ENCODE measurements around the gene COL18A1. TPM values are rescaled to one million over a fixed set of nuclear protein-coding genes. Genes with fewer than 3 reads are reported as not detected.

The COL18A1 gene
- total RNA-seq, 1 experiment from 2014 or later: 3.7 TPM

DNA sequence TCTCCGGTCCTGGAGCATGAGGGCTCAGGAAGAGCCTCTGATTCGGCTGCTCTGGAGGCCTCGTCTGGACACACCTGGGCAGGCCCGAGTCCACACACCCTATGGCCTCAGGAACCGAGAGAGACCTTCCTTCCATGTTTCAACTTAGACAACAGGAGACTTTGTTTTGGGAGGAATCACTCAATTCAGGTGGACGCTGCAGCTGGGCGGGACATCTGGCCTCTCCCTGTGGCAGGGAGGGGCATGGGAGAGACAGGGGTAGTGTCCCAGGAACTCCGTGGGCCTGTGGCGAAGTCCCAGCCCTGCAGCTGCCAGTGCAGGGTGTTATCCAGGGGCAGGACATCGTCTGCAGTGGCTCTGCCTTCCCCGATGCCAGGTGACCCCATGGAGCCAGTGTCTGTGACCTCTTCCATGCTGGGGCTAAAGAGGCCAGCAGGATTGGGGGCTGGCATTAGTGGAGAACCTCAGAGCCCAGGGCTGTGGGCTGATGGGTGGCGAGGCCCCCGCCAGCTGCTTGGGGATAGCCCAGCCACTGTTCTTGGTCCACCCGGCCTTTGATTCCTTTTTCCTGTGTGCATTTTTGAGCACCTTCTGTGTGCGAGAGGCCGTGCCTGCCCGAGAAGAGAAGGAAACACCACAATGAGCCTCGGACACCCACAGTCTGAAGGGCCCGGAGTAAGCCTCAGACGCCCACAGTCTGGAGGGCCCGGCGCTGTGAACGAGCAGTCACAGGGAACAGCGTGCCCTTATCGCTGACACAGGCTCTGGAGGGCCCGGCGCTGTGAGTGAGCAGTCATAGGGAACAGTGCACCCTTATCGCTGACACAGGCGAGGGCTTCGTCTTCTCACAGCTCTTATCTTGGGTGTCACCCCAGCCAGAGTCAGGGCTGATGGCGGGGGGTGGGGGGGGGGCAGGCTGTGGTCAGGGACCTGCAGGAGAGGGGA lies 6.2 kb downstream of the COL18A1 start:
- no peak for DNase-seq (ENCODE audit: extremely low read depth, low read depth)

DNA sequence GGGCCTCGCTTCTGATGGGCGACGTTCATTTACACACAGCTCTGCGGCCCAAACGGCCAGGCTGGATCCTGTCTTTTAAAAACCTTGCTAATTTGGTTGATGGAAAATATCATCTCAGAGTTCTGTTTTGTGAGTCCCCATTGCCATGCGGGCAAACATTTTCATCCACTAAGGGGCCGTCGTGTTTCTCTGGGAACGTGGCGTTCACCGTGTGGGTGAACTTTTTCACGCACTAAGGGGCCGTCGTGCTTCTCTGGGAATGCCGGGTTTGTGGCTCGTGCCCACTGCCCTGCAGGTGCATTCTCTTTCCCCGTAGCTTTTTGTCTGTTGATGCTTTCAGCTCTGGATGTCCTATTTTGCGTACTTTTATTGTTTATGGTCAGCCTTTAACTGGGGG lies 6.8 kb downstream of the COL18A1 start:
- no peak for DNase-seq (ENCODE audit: extremely low read depth, low read depth)

DNA sequence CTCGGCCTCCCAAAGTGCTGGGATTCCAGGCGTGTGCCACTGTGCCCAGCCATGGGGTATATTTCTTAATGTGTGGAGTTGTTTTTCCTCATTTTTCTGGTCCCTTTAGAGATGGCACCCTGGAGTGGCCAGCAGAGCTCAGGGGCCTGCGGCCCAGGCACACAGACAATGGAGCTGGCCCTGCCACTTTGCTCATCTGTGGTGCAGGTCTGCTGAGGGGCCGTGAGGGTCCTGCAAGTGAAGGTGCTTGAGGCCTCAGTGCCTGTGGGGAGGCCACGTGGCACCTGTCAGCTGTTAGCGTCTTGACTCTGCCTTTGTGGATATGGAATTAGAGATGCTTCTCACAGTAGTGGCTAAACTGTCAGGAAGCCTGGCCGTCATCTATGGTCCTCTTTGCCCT lies 7.5 kb downstream of the COL18A1 start:
- DNase-seq (ENCODE audit: extremely low read depth, low read depth): no peak

DNA sequence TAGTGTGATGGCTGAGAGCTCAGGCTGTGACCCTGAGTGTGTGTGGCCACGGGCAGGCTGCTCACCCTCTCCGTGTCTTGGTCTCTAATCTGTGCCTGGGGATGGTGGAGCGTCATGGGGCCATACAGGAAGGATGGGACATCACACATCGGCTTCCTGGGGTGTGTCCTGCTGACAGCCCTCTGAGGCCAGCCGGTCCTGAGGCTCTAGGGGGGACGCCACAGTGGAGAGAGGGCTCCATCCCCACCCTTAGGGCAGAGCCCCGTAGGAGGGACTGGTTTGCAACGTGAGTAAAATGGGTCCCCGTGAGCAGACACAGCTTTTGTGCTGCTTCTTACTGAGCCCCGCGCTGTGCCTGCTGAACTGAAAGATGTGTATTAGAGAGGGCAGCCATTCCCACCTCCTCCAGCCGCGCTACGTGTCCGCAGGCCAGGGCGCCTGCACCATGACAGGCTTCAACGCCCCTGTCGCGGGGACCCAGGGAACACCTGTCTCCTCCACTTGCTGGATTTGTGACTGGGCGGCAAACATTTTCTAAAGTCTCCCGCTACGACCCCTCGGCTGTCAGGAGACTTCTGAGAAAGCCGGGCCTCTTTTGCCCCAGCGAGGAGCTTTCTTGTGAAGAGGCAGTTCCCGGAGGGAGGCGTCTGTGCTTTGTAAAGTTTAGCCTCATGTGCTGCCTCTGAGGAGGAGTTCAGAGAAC lies 8.1 kb downstream of the COL18A1 start:
- DNase-seq (ENCODE audit: extremely low read depth, low read depth): no peak

DNA sequence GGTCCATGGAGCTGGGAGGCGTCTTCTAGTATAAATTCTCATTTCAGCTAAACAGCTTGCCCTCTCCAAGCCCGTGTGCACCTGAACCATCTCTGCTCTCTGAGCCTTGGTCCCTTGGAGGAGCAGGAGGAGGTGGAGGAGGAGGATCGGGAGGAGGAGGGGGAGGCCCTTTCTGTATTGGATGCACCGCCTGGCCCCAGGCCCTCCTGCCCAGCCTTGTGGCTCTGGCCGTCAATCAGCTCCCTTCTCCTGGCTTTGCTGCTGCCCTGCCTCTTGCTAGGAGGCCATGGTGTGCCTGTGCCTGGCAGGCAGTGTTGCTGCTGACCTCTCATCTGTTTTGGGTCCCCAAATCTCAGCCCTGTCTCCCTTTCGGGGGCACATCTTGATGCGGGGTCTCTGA lies 9.0 kb downstream of the COL18A1 start:
- DNase-seq (ENCODE audit: extremely low read depth, low read depth): no peak

DNA sequence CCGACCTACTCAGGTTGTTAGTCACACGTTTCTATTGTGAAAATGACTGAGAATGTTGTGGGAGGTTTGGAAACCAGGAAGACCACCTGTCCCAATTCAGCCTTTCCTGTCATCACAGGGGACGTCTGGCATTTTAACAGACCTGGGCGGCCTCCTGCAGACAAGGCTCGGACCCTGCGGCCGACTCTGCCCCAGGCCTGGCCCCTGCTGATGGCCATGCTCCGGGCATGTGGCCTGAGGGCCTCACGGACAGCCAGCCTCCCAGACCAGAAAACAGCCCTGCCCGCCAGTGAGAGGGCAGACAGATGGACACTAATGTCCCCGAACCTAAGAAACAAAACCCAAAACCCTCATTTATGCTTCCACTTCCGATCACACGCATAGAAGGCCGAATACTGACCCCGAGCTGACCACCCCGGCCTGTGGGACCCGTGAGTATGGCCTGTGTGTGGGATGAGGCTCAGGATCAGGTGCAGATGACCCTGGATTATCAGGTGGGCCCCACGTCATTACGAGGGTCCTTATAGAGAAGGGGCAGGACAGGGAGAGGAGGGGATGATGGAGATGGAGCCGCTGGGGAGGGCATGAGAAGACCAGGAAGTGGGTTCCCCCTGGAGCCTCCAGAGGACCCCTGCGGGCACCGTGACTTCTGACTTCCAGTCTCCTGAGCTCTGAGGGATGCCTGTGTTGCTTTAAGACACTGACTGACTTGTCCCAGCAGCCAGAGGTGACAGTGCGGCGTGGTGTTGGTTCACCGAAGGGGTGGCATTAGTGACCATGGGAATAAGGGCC lies 9.6 kb downstream of the COL18A1 start:
- DNase-seq (ENCODE audit: extremely low read depth, low read depth): no peak

DNA sequence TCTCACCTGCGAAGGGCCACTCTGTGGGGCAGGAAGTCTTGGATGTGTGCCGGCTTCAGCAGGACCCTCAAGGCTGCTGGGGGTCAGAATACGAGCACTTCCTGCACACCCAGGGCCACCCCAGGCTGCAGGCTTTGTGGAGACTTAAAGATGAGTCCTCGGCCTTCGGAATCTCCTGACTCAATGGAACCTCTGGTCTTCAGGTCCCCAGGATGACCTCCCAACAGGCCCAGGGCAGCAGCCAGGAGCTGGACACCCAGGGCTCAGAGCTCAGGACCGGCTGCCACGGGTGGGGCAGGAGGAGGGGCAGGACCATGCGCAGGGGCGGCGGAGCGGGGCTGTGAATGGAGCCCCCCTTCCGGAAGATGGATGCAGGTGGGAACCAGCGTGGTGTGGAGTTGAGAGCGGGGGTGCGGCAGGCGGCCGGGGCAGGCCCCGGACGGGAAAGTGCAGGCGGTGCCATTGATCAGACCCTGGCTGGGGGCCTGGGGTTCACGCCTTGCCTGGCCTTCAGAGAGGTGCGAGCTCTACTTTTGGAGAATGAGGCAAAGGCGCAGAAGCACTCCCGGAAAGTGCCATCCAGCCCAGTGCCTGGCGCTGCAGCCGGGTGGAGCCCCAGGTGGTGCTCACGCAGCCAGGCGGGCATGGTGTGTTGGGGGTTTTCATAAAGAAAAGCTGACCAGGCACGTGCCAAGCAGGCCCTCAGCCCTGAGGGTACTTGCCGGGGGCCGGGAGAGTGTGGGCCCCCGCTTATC lies 10.4 kb downstream of the COL18A1 start:
- DNase-seq (ENCODE audit: extremely low read depth, low read depth): no peak

DNA sequence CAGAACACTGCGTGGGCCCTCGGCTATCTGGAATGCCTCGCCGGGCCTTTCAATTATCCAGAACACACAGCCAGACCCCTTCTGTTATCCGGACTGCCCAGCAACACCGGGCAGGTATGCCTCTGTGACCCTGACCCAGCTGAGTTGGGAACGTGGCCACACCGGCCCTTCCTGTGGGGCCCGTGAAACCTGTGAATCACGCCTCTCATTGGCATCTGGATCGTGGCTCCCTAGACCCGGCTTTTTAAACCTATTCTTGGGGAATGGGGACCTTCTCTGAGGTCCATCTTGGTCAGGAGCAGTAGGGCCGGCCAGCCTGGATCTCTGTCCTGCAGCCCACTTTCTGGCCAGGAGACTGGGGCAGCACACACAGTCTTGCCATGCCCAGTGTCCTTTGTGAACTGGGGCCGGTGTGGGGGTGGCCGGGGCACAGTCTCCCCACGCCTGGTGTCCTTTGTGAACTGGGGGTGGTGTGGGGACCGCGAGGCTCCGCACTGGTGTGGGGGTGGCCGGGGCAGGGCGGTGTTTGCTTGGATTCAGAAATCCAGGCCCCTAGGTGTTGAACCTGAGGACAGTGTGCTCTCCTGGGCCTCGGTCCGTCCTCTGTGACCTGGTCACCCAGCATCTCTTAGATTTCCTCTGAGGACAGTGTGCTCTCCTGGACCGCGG lies 11.1 kb downstream of the COL18A1 start:
- no peak for DNase-seq (ENCODE audit: extremely low read depth, low read depth)

DNA sequence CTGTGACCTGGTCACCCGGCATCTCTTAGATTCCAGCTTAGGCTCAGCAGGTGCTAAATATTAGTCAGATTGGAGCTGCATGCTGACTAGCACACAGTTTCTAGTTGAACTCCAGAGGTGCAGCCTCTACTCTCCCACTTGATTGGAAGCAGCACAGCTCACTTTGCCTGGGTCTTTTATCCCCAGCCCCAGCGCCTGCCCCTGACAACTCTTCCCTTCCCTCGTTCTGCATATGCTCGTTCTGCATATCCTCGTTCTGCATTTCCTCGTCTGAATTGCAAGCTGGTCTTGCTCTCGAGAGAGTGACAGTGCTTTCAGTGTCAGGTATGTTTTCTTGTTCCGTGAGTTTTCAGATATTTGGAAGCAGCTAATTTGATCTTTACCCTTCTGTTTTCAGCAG lies 11.7 kb downstream of the COL18A1 start:
- no peak for DNase-seq (ENCODE audit: extremely low read depth, low read depth)

DNA sequence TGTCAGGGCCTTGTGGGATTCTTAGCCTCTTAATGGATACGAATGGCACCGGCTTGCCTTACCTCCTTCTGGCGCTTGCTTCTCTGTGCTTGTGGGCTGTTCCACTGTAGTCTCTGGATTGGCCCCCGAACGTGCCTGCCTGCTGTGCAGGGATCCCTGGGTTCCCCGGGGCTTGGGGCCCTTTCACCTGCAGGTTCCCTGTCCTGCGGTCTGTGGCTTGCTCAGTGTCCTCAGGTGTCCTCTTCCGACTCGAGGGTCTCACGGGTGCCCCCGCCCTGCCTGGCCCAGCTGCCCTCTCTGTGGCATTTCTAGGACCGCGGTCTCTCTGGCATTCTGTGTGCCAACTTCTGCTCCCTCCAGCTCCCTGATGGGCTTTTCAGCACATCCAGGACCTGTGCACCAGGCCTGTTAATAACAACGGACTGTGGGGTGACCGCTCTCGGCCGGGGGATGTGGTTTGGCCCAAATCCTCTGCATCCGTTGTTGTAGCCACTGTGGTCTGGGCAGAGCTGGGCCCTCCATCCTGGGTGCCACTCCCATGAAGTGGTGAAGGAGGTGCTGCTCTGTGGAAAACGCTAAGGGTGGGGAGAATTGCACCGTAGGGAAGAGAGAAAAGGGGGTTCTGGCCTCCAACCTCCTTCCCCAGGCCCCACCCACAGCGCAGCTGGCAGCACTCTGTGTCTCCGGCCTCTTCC lies 12.4 kb downstream of the COL18A1 start:
- no peak for DNase-seq (ENCODE audit: extremely low read depth, low read depth)

DNA sequence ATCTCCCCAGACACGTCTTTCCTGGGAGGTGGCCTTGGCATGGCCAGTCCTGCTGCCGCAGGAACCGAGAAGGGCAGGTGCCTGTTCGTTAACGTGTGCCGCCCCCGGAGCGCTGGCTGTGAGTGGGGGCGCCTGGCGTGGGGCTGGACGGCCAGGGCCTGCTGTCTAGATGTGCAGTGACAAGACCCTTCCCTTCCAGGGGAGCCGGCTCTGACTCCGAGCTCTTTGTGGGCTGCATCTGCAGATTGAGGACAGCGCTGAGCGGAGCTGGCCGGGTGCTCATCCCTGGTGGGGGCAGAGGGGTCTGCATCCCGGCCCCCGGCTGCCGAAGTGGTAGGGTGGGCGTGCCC lies 13.0 kb downstream of the COL18A1 start:
- no peak for DNase-seq (ENCODE audit: extremely low read depth, low read depth)

DNA sequence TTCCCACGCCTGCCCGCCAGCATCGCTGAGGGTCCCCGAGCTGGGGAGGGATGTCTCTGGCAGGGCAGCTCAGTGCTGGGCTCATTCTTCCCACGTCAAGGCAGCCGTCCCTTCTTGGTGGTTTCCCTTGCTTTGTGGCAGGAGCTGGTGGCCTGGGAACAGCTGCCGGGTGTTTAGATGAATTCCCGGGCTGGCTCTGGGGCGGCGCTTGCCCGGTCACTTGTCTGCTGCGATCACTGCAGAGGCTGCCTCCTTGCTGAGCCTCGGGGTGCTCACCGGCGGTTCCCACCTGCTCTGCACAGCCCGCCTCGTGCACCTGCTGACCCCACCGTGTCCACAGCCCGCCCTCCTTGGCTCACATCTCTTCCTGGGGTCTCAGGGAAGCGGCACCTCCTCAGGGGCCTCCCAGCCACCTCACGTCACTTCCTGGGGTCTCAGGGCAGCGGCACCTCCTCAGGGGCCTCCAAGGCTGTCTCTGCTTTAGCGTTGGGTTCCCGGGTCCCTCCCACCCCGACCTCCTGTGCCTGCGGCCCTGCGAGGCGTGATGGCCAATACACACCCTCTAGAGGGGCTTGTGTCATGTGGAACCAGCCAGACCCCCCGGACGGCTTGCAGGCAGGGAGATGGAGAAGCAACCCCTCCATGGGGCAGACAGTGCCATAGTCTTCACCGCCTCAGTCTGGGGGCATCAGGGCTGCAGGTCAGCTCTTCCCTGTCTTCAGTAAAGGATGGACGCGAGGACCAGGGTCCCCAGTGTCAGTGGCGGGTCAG lies 13.5 kb downstream of the COL18A1 start:
- DNase-seq (ENCODE audit: extremely low read depth, low read depth): no peak

DNA sequence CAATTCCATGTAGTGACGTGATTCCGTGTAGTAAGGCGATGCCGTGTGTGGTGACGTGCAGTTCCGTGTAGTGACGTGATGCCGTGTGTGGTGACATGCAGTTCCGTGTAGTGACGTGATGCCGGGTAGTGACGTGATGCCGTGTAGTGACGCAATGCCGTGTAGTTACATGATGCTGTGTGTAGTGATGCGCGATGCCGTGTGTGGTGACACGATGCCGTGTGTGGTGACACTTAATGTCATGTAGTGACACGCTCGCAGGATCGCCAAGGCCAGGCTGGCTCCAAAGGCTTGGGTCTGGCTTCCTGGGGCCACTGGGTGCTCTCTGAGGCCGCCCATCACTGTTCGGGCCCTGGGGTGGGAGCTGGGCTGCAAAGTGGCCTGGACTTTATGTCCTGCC lies 14.2 kb downstream of the COL18A1 start:
- no peak for DNase-seq (ENCODE audit: extremely low read depth, low read depth)

DNA sequence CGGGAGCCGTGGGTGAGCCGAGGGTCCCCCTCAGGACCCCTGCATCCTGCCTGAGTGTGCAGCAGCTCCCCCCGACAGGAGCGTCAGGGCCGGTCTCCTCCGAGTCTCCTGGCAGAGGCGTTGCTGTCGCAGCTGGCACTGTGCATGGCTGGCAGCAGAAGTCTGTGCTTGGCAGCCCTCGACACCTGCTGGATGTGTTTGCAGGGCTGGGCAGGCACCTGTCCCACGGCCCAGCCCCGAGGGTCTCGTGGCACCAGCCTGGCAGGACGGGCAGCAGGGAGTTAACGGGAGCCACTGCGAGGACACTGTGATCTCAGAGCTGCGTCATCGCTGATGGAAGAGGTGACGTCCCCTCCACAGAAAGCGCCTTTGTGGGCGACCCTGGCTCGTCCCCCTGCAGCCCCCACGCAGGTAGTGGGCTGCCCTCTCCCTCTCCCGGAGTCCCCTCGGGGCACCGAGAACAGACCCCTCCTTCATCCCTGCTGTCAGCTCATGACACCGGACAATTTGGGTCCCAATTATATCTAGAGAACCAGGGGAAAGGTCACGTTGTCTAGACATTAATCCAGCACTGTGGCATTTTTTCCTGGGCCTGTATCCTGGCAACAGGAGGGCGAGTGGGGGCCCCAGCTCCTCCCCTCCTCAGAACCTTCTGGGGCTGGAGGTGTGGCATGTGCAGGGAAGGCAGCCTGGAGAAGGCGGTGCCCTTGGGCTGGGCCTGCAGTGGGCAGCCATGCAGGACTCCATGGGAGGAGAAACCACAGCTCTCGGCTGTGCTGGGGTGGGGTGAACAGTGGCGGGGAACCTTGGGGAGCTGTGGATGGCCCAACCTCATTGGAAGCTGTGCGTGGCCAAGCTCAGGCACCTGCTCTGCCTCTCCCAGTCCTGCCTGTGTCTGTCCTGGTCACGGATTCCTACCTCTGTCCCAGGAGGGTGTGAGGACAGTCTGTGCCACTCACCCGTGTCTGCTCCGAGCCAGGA lies 15.4 kb downstream of the COL18A1 start:
- no peak for DNase-seq (ENCODE audit: extremely low read depth, low read depth)

DNA sequence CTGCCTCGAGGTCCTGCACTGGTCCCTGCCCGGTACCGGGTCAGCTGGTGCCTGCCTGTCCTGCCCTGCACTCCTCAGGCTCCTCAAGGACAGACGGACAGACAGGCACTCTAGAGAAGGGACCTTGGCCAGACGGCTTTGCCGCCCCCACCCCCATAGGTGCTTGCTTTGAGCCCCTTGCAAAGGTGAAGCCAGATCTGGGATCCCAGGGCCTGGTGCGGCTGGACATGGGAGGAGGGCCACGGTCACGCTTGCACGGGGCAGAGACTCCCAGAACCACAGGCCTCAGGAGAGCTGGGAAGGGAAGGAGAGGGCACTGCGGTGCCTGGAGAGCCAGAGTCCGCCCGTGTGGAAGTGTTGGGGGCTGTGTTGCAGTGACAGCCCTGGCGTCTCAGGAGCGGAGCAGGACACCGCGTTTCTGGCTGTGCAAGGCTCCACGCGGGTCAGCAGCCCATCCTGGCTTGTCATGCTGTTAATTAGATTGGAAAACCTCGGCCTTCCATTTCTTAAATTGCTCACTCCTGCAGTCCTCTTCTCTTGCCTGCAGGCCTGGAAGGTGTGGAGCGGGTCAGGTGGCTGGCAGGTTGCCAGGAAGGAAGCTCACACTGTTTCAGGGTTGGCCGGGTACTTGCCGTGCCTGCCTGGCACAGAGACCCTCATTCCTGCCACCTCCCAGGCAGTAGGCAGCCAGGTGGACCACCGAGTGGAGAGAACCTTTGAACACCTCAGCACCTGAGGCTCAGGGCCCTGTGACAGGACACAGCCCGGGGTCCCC lies 16.3 kb downstream of the COL18A1 start:
- no peak for DNase-seq (ENCODE audit: extremely low read depth, low read depth)

DNA sequence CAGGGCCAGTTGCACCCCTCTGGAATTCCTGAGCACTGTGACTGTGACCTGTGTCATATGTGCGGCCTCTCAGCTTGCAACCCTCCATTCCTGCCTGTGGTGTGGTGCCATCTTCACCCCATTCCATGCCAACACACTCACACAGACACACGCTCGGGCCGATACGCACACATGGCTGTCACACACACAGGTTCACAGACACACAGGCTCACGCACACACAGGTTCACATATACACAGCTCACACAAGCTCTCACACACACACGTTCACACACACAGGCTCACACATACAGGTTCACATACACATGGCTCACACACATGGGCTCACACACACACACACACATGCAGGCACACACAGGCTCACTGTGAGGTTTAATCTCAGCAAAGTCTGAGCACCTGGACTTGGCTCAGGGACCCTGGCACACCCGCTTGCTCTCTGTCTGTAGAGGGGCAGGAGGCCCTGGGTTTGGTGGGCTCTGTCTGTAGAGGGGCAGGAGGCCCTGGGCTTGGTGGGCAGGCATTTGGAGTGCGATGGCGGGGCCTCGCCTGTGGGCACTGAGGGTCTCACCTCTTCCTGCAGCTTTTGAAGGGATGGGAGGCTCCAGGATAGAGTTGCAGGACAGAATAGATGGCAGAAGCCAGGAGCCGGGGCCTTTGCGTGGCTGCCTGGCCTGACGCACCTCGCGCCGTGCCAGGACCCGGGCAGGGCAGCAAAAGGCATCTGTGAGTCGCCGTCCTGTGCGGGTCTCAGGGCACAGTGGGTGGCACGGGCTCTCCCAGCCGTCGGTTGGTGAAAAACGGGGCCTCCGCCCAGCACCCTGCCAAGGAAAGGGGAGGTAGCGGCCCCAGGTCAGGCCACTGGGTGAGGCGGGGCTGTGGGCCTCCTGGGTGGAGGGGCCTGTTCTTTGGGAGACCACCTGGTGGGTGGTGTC lies 17.1 kb downstream of the COL18A1 start:
- no peak for DNase-seq (ENCODE audit: extremely low read depth, low read depth)

Measured in NCI-H460 (cell line).